Colonic mucosa (tissue), 4 donors: ENCODE measurements around the gene GSTT2B. TPM values are rescaled to one million over a fixed set of nuclear protein-coding genes. Genes with fewer than 3 reads are reported as not detected.
"Not testable (repeated sequence)": the region's sequence is repeated elsewhere in the genome, so short reads cannot be mapped to it uniquely, and the experiment has no call there.

Experiments used
- DNase-seq: peaks from one replicate; pipeline ENCODE4 v3.0.0-alpha.2; 2020
- H3K27ac ChIP-seq: fragments of 200-600 bp; one replicate; pipeline ENCODE4 v1.8.0; 2021
- H3K27me3 ChIP-seq: fragments of 200-600 bp; one replicate; pipeline ENCODE4 v1.8.0; 2021
- H3K36me3 ChIP-seq: fragments of 200-600 bp; one replicate; pipeline ENCODE4 v1.8.0; 2021
- H3K4me1 ChIP-seq: fragments of 200-600 bp; one replicate; pipeline ENCODE4 v1.8.0; 2021; ENCODE audit warnings: mild to moderate bottlenecking
- H3K4me3 ChIP-seq: fragments of 200-600 bp; one replicate; pipeline ENCODE4 v1.8.0; 2021
- H3K9ac ChIP-seq, 2 donors: one replicate each; pipeline ENCODE4 v1.7.0; 2013; ENCODE audit warnings: control low read depth in 2 of 2, low read depth in 2 of 2, low read length in 2 of 2
- H3K9me3 ChIP-seq: fragments of 200-600 bp; one replicate; pipeline ENCODE4 v1.8.0; 2021
- intact Hi-C: fragments of 100-400 bp; cut with DNase I; formaldehyde crosslinking; loops from one replicate; pipeline ENCODE4 v1.14.1; 2022
- total RNA-seq, 2 donors: library from RNA; stranded (reverse); fragmentation: NEBNext Ultra II Directional in 1 of 2; extraction: Animal tissue kit (Norgen Biotek cat#: 25700) in 1 of 2; gene quantifications; one replicate each; pipeline ENCODE4 v1.2.1, GENCODE V29; 2021
- TF ChIP-seq, protein P1 (sequence below): fragments of 200-600 bp; IDR thresholded peaks from one replicate; pipeline ENCODE4 v1.8.0; 2022; ENCODE audit warnings: antibody characterized with exemption, mild to moderate bottlenecking
- donor health status: healthy.
- donor health status: DM: no; HTN: no; CAD: no.
- donor health status: DM: no; HTN: no; CAD: no.

Gene GSTT2B, protein sequence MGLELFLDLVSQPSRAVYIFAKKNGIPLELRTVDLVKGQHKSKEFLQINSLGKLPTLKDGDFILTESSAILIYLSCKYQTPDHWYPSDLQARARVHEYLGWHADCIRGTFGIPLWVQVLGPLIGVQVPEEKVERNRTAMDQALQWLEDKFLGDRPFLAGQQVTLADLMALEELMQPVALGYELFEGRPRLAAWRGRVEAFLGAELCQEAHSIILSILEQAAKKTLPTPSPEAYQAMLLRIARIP
- total RNA-seq: 1 to 10 TPM; 2.7 to 3.4 TPM

DNA sequence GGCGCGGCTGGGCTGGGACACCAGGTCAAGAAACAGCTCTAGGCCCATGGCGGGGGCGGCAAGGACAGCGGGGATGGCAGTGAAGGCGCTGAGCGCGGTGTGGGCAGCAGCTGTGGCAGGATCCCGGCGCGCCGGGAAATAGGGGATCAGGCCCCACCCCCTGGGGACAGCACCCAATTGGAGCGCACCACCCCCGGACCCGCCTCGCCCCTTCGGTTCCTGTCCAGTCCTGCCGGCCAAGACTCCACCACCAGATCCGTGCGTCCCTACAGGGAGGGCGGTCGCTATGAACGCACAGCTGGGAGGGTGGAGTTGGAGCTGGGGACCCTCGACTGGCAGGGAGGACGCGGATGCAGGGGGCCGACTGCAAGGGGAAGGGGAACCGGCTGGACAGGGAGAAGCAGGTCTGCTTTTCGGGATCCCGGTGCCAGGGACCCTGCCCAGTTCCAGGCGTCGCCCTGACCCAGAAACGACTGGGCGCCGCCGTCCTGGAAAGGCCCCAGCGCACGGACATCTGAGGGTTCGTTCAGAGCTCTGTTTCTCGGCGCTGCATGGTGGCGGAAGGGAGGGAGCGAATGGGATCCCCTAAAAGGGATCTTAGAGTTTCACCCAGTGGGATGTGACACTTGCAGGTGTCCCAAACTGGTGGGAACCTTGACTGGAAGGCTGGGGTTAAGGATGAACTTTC lies at the start of gene GSTT2B:
GSTT2B (minus strand) TSS at position 112 of the 688 bp plus-strand sequence; CDS start at position 48, 64 bp downstream.
- intact Hi-C loops, H3K36me3 ChIP-seq, H3K9ac ChIP-seq, DNase-seq, H3K9me3 ChIP-seq, H3K27me3 ChIP-seq, H3K27ac ChIP-seq, H3K4me3 ChIP-seq, H3K4me1 ChIP-seq: not testable (repeated sequence)

DNA sequence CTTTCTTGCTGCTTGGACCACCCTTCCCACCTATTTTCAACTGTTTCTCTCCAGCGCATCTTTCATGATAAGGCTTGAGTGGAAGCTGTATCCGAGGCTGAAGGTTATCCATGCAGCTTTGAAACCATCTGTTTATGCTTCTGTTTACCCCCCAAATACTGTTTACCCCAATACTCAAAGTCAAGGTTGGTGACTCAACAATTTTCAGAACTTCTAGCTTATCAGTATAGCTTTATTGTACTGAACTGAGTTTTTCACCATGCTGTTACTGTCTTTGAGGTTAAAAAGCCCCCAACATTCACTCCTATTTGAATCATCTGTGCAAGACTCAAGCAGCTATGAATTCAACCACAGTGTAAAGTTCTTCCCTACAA lies 49.0 kb upstream of the GSTT2B start:
- TF ChIP-seq, protein P1, sequence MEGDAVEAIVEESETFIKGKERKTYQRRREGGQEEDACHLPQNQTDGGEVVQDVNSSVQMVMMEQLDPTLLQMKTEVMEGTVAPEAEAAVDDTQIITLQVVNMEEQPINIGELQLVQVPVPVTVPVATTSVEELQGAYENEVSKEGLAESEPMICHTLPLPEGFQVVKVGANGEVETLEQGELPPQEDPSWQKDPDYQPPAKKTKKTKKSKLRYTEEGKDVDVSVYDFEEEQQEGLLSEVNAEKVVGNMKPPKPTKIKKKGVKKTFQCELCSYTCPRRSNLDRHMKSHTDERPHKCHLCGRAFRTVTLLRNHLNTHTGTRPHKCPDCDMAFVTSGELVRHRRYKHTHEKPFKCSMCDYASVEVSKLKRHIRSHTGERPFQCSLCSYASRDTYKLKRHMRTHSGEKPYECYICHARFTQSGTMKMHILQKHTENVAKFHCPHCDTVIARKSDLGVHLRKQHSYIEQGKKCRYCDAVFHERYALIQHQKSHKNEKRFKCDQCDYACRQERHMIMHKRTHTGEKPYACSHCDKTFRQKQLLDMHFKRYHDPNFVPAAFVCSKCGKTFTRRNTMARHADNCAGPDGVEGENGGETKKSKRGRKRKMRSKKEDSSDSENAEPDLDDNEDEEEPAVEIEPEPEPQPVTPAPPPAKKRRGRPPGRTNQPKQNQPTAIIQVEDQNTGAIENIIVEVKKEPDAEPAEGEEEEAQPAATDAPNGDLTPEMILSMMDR: no peak
- H3K4me1 ChIP-seq: no peaks in the 10 kb centered on the region
- H3K4me3 ChIP-seq: no peak overlapping the region
- no peak overlapping the region for H3K9ac ChIP-seq
- H3K9me3 ChIP-seq: no peaks in the 10 kb centered on the region
- H3K27ac ChIP-seq: no peak overlapping the region
- H3K27me3 ChIP-seq: no peaks in the 10 kb centered on the region
- no peak for DNase-seq
- intact Hi-C loops: no loop called here
- no peaks in the 10 kb centered on the region for H3K36me3 ChIP-seq

DNA sequence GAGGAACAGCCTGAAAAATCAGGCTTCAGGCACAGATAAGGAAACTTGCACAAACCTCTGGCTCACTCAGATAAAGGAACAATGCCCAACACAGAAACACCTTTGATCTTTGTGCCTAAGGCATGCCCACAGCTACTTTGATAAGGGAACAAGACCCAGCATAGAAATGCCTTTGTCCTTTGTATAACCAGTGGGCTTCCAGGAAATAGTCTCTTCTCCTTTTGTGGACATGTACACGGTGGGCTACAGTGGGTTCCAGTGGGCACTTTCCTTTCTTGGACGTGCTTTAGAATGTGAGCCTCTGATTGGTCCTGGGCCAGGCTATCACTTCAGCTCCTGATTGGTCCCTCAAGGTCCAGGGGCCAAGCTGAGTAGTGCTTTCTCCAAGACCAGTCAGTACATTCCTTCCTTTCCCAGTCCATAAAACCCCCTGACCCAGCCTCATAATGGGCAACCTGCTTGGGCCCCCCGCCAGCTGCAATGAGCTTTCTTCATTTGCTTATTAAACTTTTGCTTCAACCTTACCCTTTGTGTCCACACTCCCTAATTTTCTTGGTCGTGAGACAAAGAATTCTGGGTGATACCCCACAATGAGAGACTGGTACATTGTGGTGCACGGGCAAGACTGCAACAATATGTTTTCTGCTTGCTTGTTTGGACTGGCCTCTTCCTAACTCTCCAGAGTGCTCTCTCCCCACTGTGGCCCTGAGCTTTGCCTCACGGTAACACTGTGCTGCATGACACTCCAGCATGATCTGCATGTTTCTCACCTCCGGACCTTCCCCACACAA lies 48.4 kb upstream of the GSTT2B start:
- Histone ChIP-seq H3K4me3 (no peak overlapping the region), H3K9me3 (no peaks in the 10 kb centered on the region), H3K4me1 (no peaks in the 10 kb centered on the region), H3K9ac (peak overlapping the region in 1 of 2 donors; percentile 15), H3K36me3 (no peaks in the 10 kb centered on the region), H3K27ac (no peak overlapping the region), H3K27me3 (no peaks in the 10 kb centered on the region)
- no peak for DNase-seq
- intact Hi-C loops: loop anchor here (10.0 kb wide), 1 partner anchor 155 kb away; no protein-coding TSS in a partner anchor
- TF ChIP-seq, protein P1: no peak

DNA sequence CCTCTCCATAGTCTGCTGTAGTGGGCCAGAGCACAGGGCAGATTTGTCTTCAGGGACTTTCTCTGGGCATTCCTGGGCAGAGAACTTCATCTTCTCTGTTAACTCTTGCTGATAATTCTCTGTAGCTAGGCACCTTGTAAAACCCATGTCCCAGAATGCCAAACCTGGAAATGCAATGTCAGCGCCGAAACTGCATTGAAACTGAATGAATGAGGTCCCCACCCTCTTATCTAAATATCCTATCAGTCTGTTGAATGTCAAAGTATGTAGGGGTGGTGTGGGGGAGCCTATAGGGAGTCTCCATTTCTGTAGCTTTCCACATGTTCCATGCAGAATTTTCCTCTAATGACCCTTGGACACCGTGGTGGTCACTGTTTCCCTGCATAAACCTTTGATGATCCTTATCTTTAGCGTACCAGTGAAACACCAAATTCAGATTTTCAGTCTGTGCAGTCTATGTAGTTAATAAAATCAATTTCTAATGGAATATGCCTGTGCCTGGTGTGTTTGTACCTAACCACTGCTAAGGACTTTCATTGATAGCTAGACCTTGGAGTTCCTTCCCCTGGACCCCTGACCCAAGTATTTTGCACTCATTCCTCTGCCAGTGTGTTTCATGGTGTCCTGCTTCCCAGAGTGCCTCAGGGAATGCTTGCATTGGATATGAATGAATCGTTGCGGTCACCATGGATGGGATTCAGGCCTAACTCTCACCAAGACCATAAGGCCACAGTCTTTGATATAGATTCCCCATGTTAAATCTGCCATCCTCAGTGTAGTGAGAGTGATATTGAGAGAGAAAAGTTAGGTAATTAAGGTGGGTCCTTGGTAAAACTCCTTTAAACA lies 47.6 kb upstream of the GSTT2B start:
- intact Hi-C loops: loop anchor here (10.0 kb wide), 1 partner anchor 156 kb away; no protein-coding TSS in a partner anchor

DNA sequence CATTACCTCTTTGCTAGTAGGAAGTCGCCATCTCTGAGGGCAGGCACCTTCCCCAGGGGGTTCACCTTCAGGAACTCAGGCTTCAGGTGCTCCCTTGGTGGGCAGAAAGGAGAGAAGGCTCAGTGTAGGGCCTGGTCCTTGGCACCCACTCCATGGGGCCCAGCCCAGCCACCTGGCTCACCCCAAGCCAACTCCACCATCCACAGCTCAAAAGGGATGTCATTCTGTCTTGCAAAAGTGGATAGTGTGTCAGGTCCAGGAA lies 47.0 kb upstream of the GSTT2B start:
- no peak overlapping the region for H3K9ac ChIP-seq
- no peaks in the 10 kb centered on the region for H3K27me3 ChIP-seq
- TF ChIP-seq, protein P1: no peak
- H3K4me1 ChIP-seq: no peaks in the 10 kb centered on the region
- H3K36me3 ChIP-seq: no peaks in the 10 kb centered on the region
- intact Hi-C loops: loop anchor here (10.0 kb wide), 1 partner anchor 157 kb away; no protein-coding TSS in a partner anchor
- no peak for DNase-seq
- no peak overlapping the region for H3K27ac ChIP-seq
- H3K9me3 ChIP-seq: no peaks in the 10 kb centered on the region
- no peak overlapping the region for H3K4me3 ChIP-seq

More for the DNA sequence above, 47.6 kb upstream of the GSTT2B start:
- H3K4me3 ChIP-seq: no peak overlapping the region
- TF ChIP-seq, protein P1: no peak
- no peaks in the 10 kb centered on the region for H3K9me3 ChIP-seq
- H3K27ac ChIP-seq: no peak overlapping the region
- no peaks in the 10 kb centered on the region for H3K36me3 ChIP-seq
- H3K9ac ChIP-seq: peak overlapping the region in 1 of 2 donors; percentile 15
- H3K4me1 ChIP-seq: no peaks in the 10 kb centered on the region
- no peak for DNase-seq
- no peaks in the 10 kb centered on the region for H3K27me3 ChIP-seq
